GM18519 (cell line): ENCODE data around the gene BLVRA.

ENCODE experiments used
- ATAC-seq: cut with Tn5 transposase; IDR thresholded peaks from one replicate; pipeline ENCODE4 v1.9.1; 2021; ENCODE audit warnings: mild to moderate bottlenecking, moderate library complexity; ENCODE audit not compliant: unreplicated experiment, low FRiP score

BLVRA gene

GRCh38 chr7:43847496-43847895 lies 89.0 kb downstream of the BLVRA start:
- ATAC-seq: no peak

GRCh38 chr7:43849047-43849446 lies 90.6 kb downstream of the BLVRA start:
- no peak for ATAC-seq

- no peak for ATAC-seq
These were observed 92.1 kb downstream of the BLVRA start for GRCh38 chr7:43850348-43851116.

GRCh38 chr7:43851805-43852204 lies 93.3 kb downstream of the BLVRA start:
- ATAC-seq: no peak

- ATAC-seq: no peak
These were observed 96.7 kb downstream of the BLVRA start for GRCh38 chr7:43855176-43855575.

GRCh38 chr7:43856316-43856715 lies 97.8 kb downstream of the BLVRA start:
- no peak for ATAC-seq
